NCI-H2029 treated with DMSO at 0.1 percent for 48 hours (cell line): ENCODE measurements around the gene GOLGA8R.
"Not testable (repeated sequence)": the region's sequence is repeated elsewhere in the genome, so short reads cannot be mapped to it uniquely, and the experiment has no call there.

ENCODE experiments used
- DNase-seq: peaks from one replicate; lab custom pipeline; 2025; lab: John Stamatoyannopoulos, UW

The GOLGA8R gene, protein sequence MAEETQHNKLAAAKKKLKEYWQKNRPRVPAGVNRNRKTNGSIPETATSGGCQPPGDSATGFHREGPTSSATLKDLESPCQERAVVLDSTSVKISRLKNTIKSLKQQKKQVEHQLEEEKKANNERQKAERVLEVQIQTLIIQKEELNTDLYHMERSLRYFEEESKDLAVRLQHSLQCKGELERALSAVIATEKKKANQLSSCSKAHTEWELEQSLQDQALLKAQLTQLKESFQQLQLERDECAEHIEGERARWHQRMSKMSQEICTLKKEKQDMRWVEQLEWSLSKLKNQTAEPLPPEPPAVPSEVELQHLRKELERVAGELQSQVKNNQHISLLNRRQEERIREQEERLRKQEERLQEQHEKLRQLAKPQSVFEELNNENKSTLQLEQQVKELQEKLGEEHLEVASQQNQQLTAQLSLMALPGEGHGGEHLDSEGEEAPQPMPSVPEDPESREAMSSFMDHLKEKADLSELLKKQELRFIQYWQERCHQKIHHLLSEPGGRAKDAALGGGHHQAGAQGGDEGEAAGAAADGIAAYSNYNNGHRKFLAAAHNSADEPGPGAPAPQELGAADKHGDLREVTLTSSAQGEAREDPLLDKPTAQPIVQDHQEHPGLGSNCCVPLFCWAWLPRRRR

DNA sequence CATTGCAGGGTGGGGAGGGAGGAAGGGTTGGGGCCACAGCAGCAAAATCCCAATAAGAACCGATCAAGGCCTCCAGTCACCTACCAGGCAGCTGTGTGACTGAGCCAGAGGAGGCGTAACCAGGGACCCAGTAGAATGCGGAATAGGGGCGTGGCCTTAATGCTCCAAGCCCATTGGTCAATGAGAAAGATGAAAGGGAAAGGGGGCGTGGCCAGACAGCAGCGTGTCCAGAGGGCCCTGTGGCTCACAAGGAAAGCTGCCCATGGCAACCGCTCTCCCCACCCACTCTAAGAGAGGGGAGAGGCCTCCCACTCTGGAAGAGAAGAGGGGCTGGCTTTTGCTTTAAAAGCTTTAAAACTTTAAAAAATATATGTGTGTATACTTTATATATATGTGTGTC lies at the start of gene GOLGA8R:
Gene GOLGA8R (minus strand): TSS at position 101 of the 400 bp plus-strand sequence. CDS start 98 bp downstream, at position 3.
- DNase-seq, result not testable (repeated sequence)

- DNase-seq, result not testable (repeated sequence)
Observed at GRCh38 chr15:30463849-30464248, 49.8 kb upstream of the GOLGA8R start.

DNA sequence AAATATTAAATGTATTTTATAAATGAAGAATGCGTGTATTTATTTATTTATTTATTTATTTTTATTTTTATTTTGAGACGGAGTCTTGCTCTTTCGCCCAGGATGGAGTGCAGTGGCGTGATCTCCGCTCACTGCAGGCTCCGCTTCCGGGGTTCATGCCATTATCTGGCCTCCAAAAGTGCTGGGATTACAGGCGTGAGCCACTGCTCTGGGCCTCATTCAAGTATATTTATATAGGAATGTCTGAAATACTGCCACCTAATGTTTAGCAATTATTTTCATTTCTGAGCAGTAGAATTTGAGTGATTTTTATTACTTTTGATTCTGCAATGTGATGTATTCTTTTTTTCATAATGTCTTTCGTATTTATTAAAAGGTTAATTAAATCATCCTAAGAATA lies 48.1 kb upstream of the GOLGA8R start:
- DNase-seq, result not testable (repeated sequence)

GRCh38 chr15:30452702-30453101 lies 38.6 kb upstream of the GOLGA8R start:
- not testable (repeated sequence) for DNase-seq

- not testable (repeated sequence) for DNase-seq
Observed at GRCh38 chr15:30438348-30438747, 24.3 kb upstream of the GOLGA8R start.

DNA sequence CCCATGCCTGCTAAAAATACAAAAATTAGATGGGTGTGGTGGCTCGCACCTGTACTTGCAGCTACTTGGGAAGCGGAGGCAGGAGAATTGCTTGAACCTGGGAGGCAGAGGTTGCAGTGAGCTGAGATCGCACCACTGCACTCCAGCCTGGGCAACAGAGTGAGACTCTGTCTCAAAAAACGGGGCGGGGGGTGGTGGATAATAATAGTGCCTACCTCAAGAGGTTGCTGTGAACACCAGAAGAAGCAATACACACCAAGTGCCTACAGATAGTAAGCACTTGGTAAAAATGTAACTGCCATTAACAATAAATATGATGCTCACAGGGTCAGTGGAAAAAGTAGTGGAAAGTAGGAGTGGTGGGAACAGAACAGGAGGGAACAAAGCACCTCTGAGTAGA lies 21.8 kb upstream of the GOLGA8R start:
- not testable (repeated sequence) for DNase-seq

- DNase-seq, result not testable (repeated sequence)
Observed at GRCh38 chr15:30420723-30421122, 6.7 kb upstream of the GOLGA8R start.

- DNase-seq, result not testable (repeated sequence)
Observed at GRCh38 chr15:30407636-30408035, 6.4 kb downstream of the GOLGA8R start.

DNA sequence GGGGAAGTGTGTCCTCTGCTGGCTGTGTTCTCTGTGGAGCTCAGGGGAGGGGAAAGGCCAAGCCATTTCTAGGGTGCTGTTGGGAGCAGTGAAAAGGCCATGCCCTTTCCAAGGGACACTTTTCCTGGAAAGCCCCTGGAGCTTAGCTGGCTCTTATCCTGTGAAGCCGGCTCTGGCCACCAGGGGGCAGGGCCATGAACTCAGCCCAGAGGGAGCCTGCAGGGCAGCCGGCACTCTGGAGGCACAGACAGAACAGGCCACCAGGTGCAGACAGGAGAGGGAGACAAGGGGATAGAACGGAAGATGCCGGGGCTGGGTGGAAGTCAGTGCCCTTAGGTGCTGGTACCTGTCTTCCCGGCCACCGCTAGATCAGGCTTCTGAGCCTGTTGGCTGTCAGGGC lies 15.1 kb downstream of the GOLGA8R start:
- DNase-seq, result not testable (repeated sequence)

GRCh38 chr15:30393664-30393991 lies 20.4 kb downstream of the GOLGA8R start:
- not testable (repeated sequence) for DNase-seq

DNA sequence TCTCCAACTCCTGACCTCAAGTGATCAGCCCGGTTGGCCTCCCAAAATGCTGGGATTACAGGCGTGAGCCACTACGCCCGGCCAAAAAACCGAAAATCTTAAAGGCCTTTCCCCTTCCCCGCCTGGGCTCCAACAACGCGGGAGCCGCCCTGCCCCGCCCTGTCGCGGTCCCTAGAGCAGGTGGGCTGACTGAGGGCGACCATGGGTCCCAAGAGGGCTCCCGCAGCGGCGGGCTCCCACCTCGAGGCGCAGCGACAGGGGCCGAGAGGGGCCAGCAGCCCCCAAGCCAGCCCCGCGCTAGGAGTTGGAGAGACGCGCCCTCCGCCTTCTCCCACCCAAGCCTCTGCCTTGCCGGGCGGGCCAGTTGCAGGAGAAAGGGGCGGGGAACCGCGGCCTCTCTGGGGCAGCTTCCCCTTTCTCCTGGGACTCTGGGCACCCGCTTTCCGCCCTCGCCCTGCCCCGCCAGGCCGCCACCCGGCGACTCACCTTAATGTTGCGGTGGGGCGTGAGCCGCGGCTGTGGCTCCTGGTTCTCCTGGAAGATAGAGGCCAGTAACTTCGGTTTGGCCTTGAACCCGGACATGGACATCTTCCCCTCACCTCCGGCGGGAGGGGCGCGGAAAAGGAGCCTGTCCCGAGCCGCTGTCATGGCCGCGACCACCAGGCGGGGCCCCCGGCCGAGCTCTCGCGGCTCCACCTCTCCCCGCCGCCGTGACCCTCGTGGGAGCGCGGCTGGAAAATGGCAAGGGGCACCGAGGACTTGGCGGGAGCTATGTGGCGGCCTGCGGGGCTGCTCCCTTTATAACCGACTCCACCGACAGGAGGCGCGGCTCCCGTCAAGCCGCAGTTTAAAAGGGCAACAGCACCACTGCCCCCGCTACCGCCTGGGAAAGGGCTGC lies 21.0 kb downstream of the GOLGA8R start, which contains the start of gene CHRFAM7A:
Gene CHRFAM7A (minus strand): TSS at position 775 of the 898 bp plus-strand sequence. CDS start 10,189 bp downstream, outside the sequence.
- not testable (repeated sequence) for DNase-seq

- DNase-seq, result not testable (repeated sequence)
Observed at GRCh38 chr15:30386318-30386887, 27.7 kb downstream of the GOLGA8R start.

- not testable (repeated sequence) for DNase-seq
Observed at GRCh38 chr15:30377082-30377413, 37.0 kb downstream of the GOLGA8R start.

DNA sequence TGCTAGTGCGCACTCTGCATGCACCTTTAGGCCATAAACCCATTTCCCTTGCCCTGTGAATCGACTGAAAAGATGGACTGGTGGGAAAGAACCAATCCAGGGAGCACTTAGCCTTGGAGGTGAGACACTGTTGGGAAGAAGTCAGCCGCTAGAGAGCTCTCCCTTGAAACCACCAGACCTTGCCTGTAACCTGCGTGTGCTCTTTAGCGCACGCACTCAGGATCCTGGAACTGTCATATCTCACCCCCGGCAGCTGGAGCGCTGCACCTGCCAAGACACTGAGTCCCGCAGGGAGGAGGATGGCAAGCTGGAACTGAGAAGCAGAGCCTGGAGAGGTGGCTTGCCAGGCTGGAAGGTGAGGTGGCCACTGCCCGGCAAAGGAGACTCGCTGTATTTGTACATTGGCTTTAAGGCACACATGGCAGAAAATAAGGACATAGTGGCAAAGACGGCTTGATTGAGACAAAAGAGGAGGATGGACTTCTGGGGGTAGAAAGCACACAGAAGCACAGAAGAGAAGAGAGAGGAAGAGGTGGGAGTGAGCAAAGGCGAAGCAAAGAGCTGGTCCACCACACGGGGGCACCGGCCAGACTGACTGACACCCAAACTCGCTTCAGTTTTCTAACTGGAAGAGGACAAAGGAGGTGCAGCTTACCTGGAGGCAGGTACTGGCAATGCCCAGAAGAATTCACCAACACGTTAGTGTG lies 37.5 kb downstream of the GOLGA8R start:
- DNase-seq, result not testable (repeated sequence)

- DNase-seq, result not testable (repeated sequence)
Observed at GRCh38 chr15:30375872-30376271, 38.2 kb downstream of the GOLGA8R start.

GRCh38 chr15:30374862-30375261 lies 39.2 kb downstream of the GOLGA8R start:
- not testable (repeated sequence) for DNase-seq

DNA sequence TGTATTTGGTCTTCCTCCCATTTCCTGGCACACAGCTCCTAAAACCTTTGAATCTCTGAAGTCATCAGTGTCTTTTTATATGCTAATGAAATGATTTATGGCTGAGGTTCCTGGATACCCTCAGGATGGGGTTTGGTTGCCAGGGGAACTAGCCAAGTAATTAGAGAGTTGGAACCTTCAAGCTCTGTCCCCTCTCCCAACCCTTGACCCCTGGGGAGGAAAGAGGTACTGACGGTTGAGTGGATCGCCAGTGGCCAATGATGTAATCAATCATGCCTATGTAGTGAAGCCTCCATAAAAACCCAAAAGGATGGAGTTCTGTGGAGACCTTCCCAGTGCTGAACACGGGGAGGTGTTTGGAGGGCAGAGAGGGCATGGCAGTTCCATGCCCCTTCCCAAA lies 45.8 kb downstream of the GOLGA8R start:
- DNase-seq, result not testable (repeated sequence)

- DNase-seq, result not testable (repeated sequence)
Observed at GRCh38 chr15:30367246-30367645, 46.8 kb downstream of the GOLGA8R start.

- DNase-seq, result not testable (repeated sequence)
Observed at GRCh38 chr15:30361404-30361803, 52.7 kb downstream of the GOLGA8R start.

DNA sequence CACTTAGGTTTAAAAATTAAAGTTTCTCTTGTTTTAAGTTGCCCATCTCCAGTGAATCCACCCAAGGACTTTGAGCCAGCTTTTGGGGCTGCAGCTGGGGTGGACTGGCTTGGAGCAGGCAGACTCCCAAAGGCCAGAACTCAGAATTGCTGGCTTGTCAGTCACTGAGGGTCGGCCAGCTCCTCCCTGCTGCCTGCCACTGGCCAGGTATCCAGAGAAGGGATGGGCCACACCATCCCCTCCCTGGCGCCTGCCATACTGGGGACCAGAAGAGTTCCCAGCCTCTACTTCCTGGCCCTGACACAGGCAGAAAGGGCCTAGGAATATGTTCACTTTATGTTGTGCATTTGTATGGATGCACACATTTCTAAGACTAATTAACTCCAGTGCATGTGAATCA lies 53.1 kb downstream of the GOLGA8R start:
- DNase-seq, result not testable (repeated sequence)

GRCh38 chr15:30355043-30355442 lies 59.0 kb downstream of the GOLGA8R start:
- DNase-seq, result not testable (repeated sequence)
